GM12801 (cell line): ENCODE results near the gene SLC38A10.

Source experiments
- TF ChIP-seq, protein P1 (sequence below): IDR thresholded peaks from one replicate; pipeline ENCODE4 v1.5.1; 2011; ENCODE audit warnings: control low read depth; ENCODE audit not compliant: insufficient read length; ENCODE audit errors: extremely low read depth

SLC38A10 gene

DNA sequence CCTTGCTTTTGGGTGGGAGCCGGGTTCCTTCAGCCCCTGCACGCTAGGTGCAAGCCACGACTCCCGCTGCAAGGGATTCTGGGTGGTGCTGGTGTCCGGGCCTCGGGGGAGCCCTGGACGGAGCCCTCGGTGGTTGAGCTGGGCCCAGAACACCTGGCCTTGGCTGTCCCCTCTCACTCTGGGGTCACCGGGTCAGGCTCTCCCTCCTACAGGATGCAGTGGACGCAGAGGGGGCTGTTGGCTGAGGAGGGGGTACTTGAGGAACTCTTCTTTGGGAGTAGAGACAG is 27.9 kb upstream of the SLC38A10 start:
- TF ChIP-seq, protein P1, sequence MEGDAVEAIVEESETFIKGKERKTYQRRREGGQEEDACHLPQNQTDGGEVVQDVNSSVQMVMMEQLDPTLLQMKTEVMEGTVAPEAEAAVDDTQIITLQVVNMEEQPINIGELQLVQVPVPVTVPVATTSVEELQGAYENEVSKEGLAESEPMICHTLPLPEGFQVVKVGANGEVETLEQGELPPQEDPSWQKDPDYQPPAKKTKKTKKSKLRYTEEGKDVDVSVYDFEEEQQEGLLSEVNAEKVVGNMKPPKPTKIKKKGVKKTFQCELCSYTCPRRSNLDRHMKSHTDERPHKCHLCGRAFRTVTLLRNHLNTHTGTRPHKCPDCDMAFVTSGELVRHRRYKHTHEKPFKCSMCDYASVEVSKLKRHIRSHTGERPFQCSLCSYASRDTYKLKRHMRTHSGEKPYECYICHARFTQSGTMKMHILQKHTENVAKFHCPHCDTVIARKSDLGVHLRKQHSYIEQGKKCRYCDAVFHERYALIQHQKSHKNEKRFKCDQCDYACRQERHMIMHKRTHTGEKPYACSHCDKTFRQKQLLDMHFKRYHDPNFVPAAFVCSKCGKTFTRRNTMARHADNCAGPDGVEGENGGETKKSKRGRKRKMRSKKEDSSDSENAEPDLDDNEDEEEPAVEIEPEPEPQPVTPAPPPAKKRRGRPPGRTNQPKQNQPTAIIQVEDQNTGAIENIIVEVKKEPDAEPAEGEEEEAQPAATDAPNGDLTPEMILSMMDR: no peak

DNA sequence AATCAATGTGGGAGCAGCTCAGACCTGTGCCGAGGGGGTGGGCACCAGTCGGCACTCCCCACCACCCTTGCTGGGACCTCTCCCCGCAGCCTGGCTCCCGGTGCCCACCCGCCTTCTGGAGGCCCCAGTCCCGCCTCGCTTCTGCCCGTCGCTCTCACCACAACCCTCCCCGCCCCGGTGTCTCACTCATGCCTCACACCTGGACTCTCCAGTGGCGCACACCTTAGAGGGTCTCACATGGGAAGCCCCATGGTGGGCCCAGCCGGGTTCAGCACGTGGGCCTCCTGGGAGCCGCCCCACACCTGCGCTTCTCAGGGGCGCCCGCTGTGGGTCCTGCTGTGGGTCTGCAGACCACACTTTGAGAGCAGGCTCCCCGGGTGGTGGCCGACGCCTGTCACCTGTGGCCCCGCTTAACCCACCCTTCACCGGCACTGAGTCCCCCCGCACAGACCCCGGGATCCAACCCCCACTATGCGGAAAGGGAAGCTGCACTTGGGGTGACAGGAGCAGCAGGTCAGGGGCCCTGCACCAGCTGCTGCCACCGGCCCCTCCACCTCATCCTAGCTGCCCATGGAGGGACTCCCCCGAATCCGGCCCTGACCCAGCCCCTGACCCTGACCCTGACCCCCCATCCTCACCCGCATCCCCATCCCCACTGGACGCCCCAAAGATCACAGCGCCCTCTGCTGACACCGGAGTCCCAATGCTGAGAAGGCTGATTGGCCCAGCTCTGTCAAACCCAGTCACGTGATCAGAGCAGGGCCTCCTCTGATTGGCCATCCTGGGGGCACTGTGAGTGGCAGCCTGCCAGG is 27.4 kb upstream of the SLC38A10 start:
- TF ChIP-seq, protein P1: no peak

DNA sequence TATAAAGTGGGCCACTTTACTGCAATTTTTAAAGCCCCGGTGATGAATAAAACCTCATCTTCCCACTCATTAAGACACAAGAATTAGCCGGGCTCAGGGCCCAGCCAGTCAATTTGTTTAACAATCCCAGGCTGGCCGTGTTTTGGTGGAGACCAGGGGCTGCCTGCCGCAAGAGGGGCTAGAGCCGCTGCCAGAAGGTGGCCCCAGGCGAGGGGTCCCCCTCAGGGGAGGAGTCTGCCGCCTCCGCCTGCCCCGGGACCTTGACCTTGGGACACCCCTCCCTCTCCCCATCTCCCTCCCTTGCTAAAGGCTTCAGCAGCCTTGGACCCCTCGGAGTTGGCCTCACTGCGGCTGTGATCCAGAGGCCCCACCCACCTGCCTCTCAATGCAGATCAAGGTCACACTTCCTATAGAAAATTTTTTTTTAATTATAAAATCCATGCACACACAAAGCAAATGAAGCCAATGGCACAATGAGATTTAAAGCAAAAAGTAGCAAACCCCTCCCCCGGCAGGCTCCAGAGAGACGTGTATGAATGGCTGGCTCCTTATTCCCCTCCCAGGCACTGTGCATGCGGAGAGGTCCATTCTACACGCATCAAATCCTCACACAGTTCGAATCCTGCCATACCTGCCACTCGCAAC is 23.0 kb upstream of the SLC38A10 start:
- TF ChIP-seq, protein P1: no peak

DNA sequence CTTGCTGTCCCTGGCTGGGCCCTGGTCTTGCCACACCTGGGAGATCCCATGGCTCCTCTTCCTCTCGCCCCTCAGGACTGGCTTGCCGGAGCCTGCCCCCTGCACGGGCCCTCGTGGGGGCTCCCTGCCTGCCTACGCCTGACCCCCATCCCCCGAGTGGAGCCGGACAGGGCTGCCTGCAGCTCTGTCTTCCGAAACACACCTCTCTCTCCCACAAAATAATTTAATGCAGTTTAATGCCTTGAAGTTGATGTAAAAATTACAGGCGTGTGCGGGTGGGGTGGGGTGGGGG is 22.4 kb upstream of the SLC38A10 start:
- TF ChIP-seq, protein P1: no peak

DNA sequence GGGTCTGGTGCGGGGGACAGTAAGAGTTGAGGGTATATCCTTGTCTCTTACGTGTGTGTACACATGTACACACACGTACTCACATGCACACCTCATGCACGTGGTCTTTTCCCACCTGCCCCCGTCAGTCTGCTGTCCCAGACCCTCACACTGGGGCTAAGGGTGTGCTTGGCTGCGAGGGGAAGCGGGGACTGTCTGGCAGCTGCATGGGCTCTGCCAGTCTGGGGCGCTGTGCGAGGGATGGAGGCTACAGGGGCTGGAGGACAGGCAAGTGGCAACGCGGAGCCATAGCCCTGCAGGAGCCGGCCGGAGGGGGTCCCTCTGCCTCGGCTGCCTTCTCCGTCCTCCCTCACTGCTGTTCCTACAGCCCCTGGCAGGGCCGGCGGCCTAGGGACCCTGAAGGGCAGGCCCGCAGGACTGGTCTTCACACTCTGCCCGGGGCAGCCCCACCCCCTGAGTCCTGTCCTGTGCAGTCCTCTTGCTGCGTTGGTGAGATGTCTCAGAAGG is 20.8 kb upstream of the SLC38A10 start:
- TF ChIP-seq, protein P1: no peak

DNA sequence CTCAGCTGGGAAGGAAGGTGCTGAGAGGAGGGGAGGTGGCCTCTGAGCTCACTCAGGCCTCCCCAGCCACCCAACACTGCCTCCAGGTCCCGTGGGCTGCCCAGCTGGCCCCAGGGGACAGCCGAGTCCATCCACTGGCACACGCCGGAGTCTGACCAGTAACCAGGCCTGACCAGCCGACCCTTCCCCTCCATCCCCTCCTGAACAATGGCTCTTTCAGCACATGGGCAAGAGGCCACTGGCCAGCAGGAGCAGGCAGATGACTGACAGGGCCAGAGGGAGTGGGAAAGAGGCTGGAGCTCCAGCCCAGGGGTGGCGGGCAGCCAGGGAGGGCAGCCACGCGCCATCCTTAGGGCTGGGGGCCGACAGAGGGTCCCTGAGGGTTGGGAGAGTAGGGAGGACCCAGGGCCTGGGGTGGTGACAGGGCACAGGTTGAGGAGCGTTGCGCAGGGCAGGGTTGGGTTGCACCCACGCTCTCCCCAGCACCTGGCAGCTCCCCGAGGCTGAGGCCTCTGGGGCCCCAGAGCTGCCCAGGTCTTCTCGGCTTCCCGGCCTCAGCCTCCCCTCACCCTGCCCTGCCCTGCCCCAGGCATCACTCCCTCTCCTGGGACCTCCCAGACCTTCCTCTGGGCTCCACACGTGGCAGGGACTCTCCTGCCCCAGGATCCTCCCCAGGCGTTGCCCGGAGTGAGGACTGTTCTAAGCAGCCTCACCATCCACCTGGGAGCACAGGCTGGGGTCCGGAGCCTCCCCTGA is 20.2 kb upstream of the SLC38A10 start:
- TF ChIP-seq, protein P1: no peak

DNA sequence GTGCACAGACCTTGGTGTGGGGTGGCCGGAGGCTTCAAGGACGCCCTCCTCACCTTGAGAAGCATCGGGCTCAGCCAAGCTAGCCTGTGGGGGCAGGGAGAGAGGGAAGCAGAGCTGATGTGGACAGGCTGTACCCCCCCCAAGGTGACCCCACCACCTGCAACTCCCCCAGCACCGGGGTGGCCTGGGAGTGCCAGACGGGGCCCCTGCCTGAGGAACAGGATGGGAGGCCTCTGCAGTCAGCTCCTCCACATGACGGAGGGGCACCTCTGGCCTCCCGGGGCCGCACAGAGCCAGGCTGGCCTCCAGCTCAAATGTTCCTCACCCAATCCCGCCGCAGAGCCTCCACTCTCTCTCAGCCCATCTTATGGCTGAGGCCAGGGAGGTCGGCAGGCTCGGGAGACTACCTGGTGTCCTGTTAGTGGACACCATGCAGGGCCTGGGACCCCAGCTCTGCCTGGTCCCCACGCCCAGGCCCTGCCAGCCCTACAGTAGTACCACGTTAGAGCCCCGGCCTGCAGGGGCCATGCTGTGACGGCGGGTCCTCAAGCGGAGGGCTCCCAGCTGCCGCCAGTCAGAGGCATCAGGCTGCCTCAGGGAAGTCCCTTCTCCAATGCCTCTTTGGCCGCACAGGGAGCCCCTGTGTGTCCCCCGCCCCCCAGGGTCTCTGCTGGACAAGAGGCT is 19.4 kb upstream of the SLC38A10 start:
- TF ChIP-seq, protein P1: no peak
